GM12878 (cell line): ENCODE measurements around the gene SLC32A1. TPM values are rescaled to one million over a fixed set of nuclear protein-coding genes. Genes with fewer than 3 reads are reported as not detected.

Source experiments
- ATAC-seq: fragments of 200-7000 bp; cut with Tn5 transposase; 3 replicates; pipeline ENCODE4 v1.9.1; 2020; ENCODE audit warnings: mild to moderate bottlenecking, moderate library complexity
- BruUV-seq: library from RNA; stranded (reverse); fragments of 400-500 nt; replicated peaks from 2 replicates; lab custom pipeline; 2021; lab: Mats Ljungman, UMichigan
- CTCF ChIA-PET: fragments of 300-600 bp; sonication (Branson Sonifier 250); formaldehyde crosslinking; extraction: SDS; loops from one replicate; lab custom pipeline; 2021; ENCODE audit warnings: inconsistent platforms; lab: Yijun Ruan, JAX
- POLR2A ChIA-PET: fragments of 350-600 bp; formaldehyde crosslinking; extraction: SDS; loops from one replicate; lab custom pipeline; 2021; ENCODE audit warnings: inconsistent platforms; lab: Charles Lee
- RAD21 ChIA-PET: fragments of 300-600 bp; sonication (Branson Sonifier 250); formaldehyde crosslinking; loops from one replicate; lab custom pipeline; 2023; ENCODE audit warnings: antibody characterized with exemption; ENCODE audit not compliant: unreplicated experiment; lab: Charles Lee
- SMC1A ChIA-PET: fragments of 300-600 bp; sonication (Branson Sonifier 250); formaldehyde crosslinking; loops from one replicate; lab custom pipeline; 2023; ENCODE audit not compliant: unreplicated experiment, uncharacterized antibody; lab: Charles Lee
- DNase-seq: peaks from one replicate; pipeline ENCODE4 v3.0.0-alpha.2; 2011; ENCODE audit warnings: low read depth, low spot score
- FAIRE-seq: peaks from 3 replicates; lab custom pipeline; 2011; peaks lifted over from hg19 to GRCh38; lab: Jason Lieb, UNC
- H2AFZ ChIP-seq: 2 replicates; pipeline ENCODE4 v1.6.0; 2011; ENCODE audit warnings: low read depth, low read length, control low read depth; ENCODE audit not compliant: control insufficient read depth
- H3K27ac ChIP-seq: 2 replicates; pipeline ENCODE4 v1.5.1; 2011; ENCODE audit warnings: control low read depth; ENCODE audit not compliant: control insufficient read depth, insufficient read depth
- H3K27me3 ChIP-seq, 2 experiments: replicated peaks in 1 of 2; 2 replicates each; pipeline versions ENCODE4 v1.6.0 to v1.6.1; 2011; ENCODE audit warnings: low read length in 1 of 2; ENCODE audit not compliant: control insufficient read depth in 2 of 2, insufficient read depth in 2 of 2
- H3K36me3 ChIP-seq, 2 experiments: 2 replicates each; pipeline ENCODE4 v1.5.1; 2011; ENCODE audit warnings: low read length in 1 of 2; ENCODE audit not compliant: control insufficient read depth in 2 of 2, insufficient read depth in 2 of 2
- H3K4me1 ChIP-seq: 2 replicates; pipeline ENCODE4 v1.6.1; 2011; ENCODE audit warnings: mild to moderate bottlenecking, low read length, moderate library complexity, mixed read lengths; ENCODE audit not compliant: control insufficient read depth, insufficient read depth
- H3K4me2 ChIP-seq: 2 replicates; pipeline ENCODE4 v1.6.0; 2011; ENCODE audit warnings: control low read depth; ENCODE audit not compliant: control insufficient read depth, insufficient read depth
- H3K4me3 ChIP-seq: fragments of 200-600 bp; sonication (generic); 2 replicates; pipeline ENCODE4 v1.5.1; 2016
- H3K79me2 ChIP-seq: 2 replicates; pipeline ENCODE4 v1.6.0; 2011; ENCODE audit warnings: low read length; ENCODE audit not compliant: control insufficient read depth, insufficient read depth
- H3K9ac ChIP-seq: 2 replicates; pipeline ENCODE4 v1.8.0; 2011; ENCODE audit warnings: low read length, control low read depth, mixed read lengths; ENCODE audit not compliant: control insufficient read depth, insufficient read depth
- H3K9me3 ChIP-seq: replicated peaks from 3 replicates; pipeline ENCODE4 v1.5.1; 2011; ENCODE audit warnings: mild to moderate bottlenecking, low read length; ENCODE audit not compliant: control insufficient read depth, insufficient read depth
- H4K20me1 ChIP-seq: 2 replicates; pipeline ENCODE4 v1.6.0; 2011; ENCODE audit not compliant: control insufficient read depth, insufficient read depth
- BMI1 ChIP-seq: fragments of 450-650 bp; IDR thresholded peaks from 2 replicates; pipeline ENCODE4 v1.6.1; 2016; ENCODE audit warnings: mild to moderate bottlenecking, moderate library complexity, borderline replicate concordance
- BRCA1 ChIP-seq: IDR thresholded peaks from 2 replicates; pipeline ENCODE4 v1.6.1; 2011; ENCODE audit warnings: low read depth, low read length, improper control_type of control experiment
- CHD2 ChIP-seq: IDR thresholded peaks from 2 replicates; pipeline ENCODE4 v1.6.1; 2011; ENCODE audit warnings: low read depth, low read length, improper control_type of control experiment, borderline replicate concordance
- CREB1 ChIP-seq: IDR thresholded peaks from 2 replicates; pipeline ENCODE4 v1.6.1; 2012; ENCODE audit warnings: low read depth, mild to moderate bottlenecking, inconsistent platforms
- EED ChIP-seq: sonication (generic); IDR thresholded peaks from 2 replicates; pipeline ENCODE4 v1.6.1; 2016; ENCODE audit warnings: antibody characterized with exemption, low read depth
- HSF1 ChIP-seq: fragments of 150-350 bp; IDR thresholded peaks from 2 replicates; pipeline ENCODE4 v1.6.1; 2014; ENCODE audit warnings: mild to moderate bottlenecking, low read depth, low read length
- NFYB ChIP-seq: IDR thresholded peaks from 2 replicates; pipeline ENCODE4 v1.6.1; 2011; ENCODE audit warnings: low read depth, mild to moderate bottlenecking, low read length, improper control_type of control experiment, moderate library complexity; ENCODE audit not compliant: insufficient read depth
- NR2F1 ChIP-seq: fragments of 450-650 bp; conservative IDR thresholded peaks from 2 replicates; pipeline ENCODE4 v1.6.1; 2017; ENCODE audit warnings: mild to moderate bottlenecking
- POU2F2 ChIP-seq: IDR thresholded peaks from 3 replicates; pipeline ENCODE4 v1.6.1; 2011; ENCODE audit warnings: low read depth, mild to moderate bottlenecking, low read length, borderline replicate concordance
- RAD51 ChIP-seq: fragments of 450-650 bp; IDR thresholded peaks from 2 replicates; pipeline ENCODE4 v1.6.1; 2016; ENCODE audit warnings: moderate library complexity, mild to moderate bottlenecking, inconsistent platforms
- SMARCA5 ChIP-seq: fragments of 450-650 bp; IDR thresholded peaks from 2 replicates; pipeline ENCODE4 v1.6.1; 2017; ENCODE audit warnings: mild to moderate bottlenecking
- SPI1 ChIP-seq: IDR thresholded peaks from 2 replicates; pipeline ENCODE4 v1.6.1; 2011; ENCODE audit warnings: low read depth, mild to moderate bottlenecking, low read length, moderate library complexity, borderline replicate concordance; ENCODE audit not compliant: insufficient read depth
- ZNF592 ChIP-seq: fragments of 450-650 bp; IDR thresholded peaks from 2 replicates; pipeline ENCODE4 v1.6.1; 2017; ENCODE audit warnings: mild to moderate bottlenecking, moderate library complexity
- WGBS: methylation state at CpG from one replicate; pipeline ENCODE4 v1.1.6; 2016; ENCODE audit warnings: low lambda C conversion rate; ENCODE audit not compliant: insufficient replicate concordance, insufficient coverage; ENCODE audit errors: missing lambda C conversion rate; 5-methylcytosine and 5-hydroxymethylcytosine counted together
- in situ Hi-C: fragments of 300-500 bp; cut with MboI; formaldehyde crosslinking; loops from 9 replicates; pipeline ENCODE4 v1.14.3; 2018; ENCODE audit warnings: mixed read lengths
- intact Hi-C: fragments of 100-400 bp; cut with micrococcal nuclease; formaldehyde crosslinking; loops from one replicate; pipeline ENCODE4 v1.14.2; 2022; ENCODE audit not compliant: unreplicated experiment
- polyA plus RNA-seq, 11 experiments: library from polyadenylated mRNA; depleted of rRNA in 4 of 11; unstranded in 6 of 11; stranded (reverse) in 5 of 11; fragments of >200 nt; fragmentation: Nextera tagmentation in 4 of 11; fragmentation: Illumina TruSeq in 1 of 11; extraction: Ambion mirVana in 4 of 11; extraction: Trizol in 1 of 11; gene quantifications; 1 replicate in 1 of 11; 2 replicates in 10 of 11; pipeline versions ENCODE4 v1.2.1 to v1.2.3, GENCODE V29; 2011 to 2016; ENCODE audit warnings: inconsistent platforms in 2 of 11, missing spikeins in 2 of 11, low read depth in 1 of 11
- total RNA-seq, 4 experiments: library from RNA; depleted of rRNA in 3 of 4; stranded (reverse); fragments of >200 nt in 3 of 4; fragmentation: Illumina TruSeq in 1 of 4; extraction: Trizol in 1 of 4; gene quantifications; 2 replicates each; pipeline versions ENCODE4 v1.2.1 to v1.2.3, GENCODE V29; 2013 to 2021

Gene SLC32A1
- total and polyA plus RNA-seq, 10 of the 15 experiments (the other 5 are each of a cell fraction or from before 2014, with no cell fraction given): not detected

- DNase-seq (no peak), FAIRE-seq (no peak), ATAC-seq (no peak)
- ChIA-PET RAD21 (no interaction called here), CTCF (no interaction called here), SMC1A (no interaction called here), POLR2A (no interaction called here)
- H2AFZ ChIP-seq: no peak overlapping the region
- no peaks in the 10 kb centered on the region for H4K20me1 ChIP-seq
- WGBS: 79% methylated on average over 2 of the region's 2 CpGs
- H3K9ac ChIP-seq: no peak overlapping the region
- H3K36me3 ChIP-seq: no peaks in the 10 kb centered on the region
- no peak overlapping the region for H3K27ac ChIP-seq
- no TSS peak for BruUV-seq
- no peaks in the 10 kb centered on the region for H3K9me3 ChIP-seq
- H3K27me3 ChIP-seq: no peaks in the 10 kb centered on the region; a peak in 1 of 4 replicates
- peaks cover 8% of the 10 kb centered on the region; the same call in 1 of the 2 replicates for H3K4me1 ChIP-seq
- H3K79me2 ChIP-seq: peaks cover 4% of the 10 kb centered on the region; the same call in 1 of the 2 replicates
- intact Hi-C loops: loop anchor here (5.0 kb wide), 1 partner anchor 298 kb away; no protein-coding TSS in a partner anchor
- H3K4me3 ChIP-seq: no peak overlapping the region
- in situ Hi-C loops: no loop called here
- TF ChIP-seq POU2F2 (no peak), ZNF592 (no peak), BMI1 (no peak), NR2F1 (no peak), SMARCA5 (no peak), HSF1 (no peak), CHD2 (no peak), BRCA1 (no peak), RAD51 (peak; percentile 46; the same call in 1 of the 2 replicates), SPI1 (no peak), CREB1 (no peak), EED (no peak), NFYB (peak; percentile 66)
- H3K4me2 ChIP-seq: no peak overlapping the region
Observed at GRCh38 chr20:38745757-38746156, 21.5 kb downstream of the SLC32A1 start.
